ENCODE measurements around the gene UBAP1L. TPM values are rescaled to one million over a fixed set of nuclear protein-coding genes. Genes with fewer than 3 reads are reported as not detected.

Gene UBAP1L
- total RNA-seq, 1 donor from 2014 or later = 10.9 TPM

DNA sequence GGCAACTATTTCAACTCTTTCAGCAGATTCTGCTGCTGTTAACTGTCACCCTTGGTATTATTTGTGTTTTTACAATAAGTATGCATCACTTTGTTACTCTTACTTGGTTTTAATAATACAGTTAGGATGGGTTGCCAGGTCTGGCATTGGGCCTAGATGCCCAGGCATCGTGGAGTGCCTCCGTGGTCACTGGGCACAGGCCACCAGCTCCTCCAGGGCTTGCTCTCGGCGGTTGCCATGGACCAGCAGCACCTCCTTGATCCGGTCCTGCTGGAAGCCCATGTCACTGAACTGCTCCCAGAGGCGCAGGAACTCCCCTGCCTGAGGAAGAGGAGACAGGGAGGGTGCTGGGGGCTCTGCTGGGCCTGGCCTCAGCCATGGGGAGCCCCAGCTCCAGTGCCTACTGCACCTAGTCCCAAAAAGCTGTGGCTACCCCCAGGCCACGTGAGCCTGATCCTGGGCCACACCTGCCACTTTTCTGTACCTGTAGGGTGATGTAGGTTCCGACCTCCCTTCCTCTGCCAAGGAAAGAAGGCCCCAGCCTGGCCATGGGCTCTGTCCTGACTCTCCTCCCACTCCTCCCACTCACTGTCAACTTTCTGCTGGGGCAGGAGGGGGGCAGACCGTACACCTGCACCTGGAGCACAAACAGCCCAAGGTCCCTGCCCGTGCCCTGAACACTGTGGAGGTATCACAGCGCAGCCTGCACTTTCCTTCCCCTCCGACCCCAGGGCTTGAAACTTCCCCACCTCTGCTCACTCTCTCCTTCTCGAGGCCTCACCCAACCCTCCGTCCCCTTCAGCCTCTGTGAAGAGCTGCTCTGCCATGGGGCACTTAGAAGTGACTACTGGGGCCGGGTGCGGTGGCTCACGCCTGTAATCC is 21.8 kb downstream of the UBAP1L start:
- H3K4me3 Mint-ChIP-seq = no peak overlapping the region

GRCh38 chr15:65091946-65092770 is 22.8 kb downstream of the UBAP1L start:
- peaks cover 22% of the 10 kb centered on the region for H3K4me1 Mint-ChIP-seq
- DNase-seq (ENCODE audit: low spot score in 2 of 2, unreplicated experiment in 2 of 2) = no peak
- peak overlapping the region; percentile 67 for H3K27ac Mint-ChIP-seq
- H3K36me3 Mint-ChIP-seq = peaks cover 2% of the 10 kb centered on the region
- H3K9me3 Mint-ChIP-seq = no peaks in the 10 kb centered on the region
- H3K27me3 Mint-ChIP-seq (ENCODE audit: low read depth) = no peaks in the 10 kb centered on the region
- no peak overlapping the region for H3K4me3 Mint-ChIP-seq
- no peak for TF ChIP-seq CTCF (IDR thresholded peaks at IDR 0.05; ENCODE audit: unreplicated experiment)

More for the DNA sequence above, 21.8 kb downstream of the UBAP1L start:
- TF ChIP-seq CTCF (IDR thresholded peaks at IDR 0.05; ENCODE audit: unreplicated experiment) = no peak
- no peak for DNase-seq (ENCODE audit: low spot score in 2 of 2, unreplicated experiment in 2 of 2)
- peaks cover 7% of the 10 kb centered on the region for H3K36me3 Mint-ChIP-seq
- H3K9me3 Mint-ChIP-seq = no peaks in the 10 kb centered on the region
- H3K27me3 Mint-ChIP-seq (ENCODE audit: low read depth) = no peaks in the 10 kb centered on the region
- peaks cover 15% of the 10 kb centered on the region for H3K4me1 Mint-ChIP-seq
- no peak overlapping the region for H3K27ac Mint-ChIP-seq

GRCh38 chr15:65089206-65089824 is 25.7 kb downstream of the UBAP1L start:
- TF ChIP-seq CTCF (IDR thresholded peaks at IDR 0.05; ENCODE audit: unreplicated experiment) = no peak
- H3K36me3 Mint-ChIP-seq = no peaks in the 10 kb centered on the region
- H3K27ac Mint-ChIP-seq = peak overlapping the region; percentile 64
- no peak for DNase-seq (ENCODE audit: low spot score in 2 of 2, unreplicated experiment in 2 of 2)
- no peak overlapping the region for H3K4me3 Mint-ChIP-seq
- peaks cover 36% of the 10 kb centered on the region for H3K4me1 Mint-ChIP-seq
- peaks cover 18% of the 10 kb centered on the region for H3K27me3 Mint-ChIP-seq (ENCODE audit: low read depth)
- no peaks in the 10 kb centered on the region for H3K9me3 Mint-ChIP-seq

DNA sequence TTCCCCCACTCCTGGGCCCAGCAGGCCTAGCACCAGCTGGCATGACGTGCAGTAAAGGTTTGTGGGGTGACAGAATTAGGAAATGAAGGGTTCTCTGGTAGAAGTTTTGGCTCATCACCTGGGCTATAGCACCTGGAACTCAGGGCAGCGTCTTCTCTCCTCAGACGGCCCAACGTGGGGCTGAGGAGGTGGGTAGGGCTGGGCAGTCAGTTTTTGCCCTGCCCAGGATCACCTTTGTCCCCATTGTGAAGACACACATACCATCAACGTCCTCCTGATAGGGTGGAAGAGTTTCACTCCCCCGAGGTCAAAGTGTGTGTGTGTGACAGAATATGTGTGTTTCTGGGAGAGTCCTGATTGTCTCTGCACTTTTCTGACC is 26.4 kb downstream of the UBAP1L start:
- H3K9me3 Mint-ChIP-seq = no peaks in the 10 kb centered on the region
- TF ChIP-seq CTCF (IDR thresholded peaks at IDR 0.05; ENCODE audit: unreplicated experiment) = no peak
- H3K4me1 Mint-ChIP-seq = peaks cover 42% of the 10 kb centered on the region
- no peak for DNase-seq (ENCODE audit: low spot score in 2 of 2, unreplicated experiment in 2 of 2)
- H3K27me3 Mint-ChIP-seq (ENCODE audit: low read depth) = peaks cover 25% of the 10 kb centered on the region
- no peaks in the 10 kb centered on the region for H3K36me3 Mint-ChIP-seq
- no peak overlapping the region for H3K4me3 Mint-ChIP-seq
- no peak overlapping the region for H3K27ac Mint-ChIP-seq

DNA sequence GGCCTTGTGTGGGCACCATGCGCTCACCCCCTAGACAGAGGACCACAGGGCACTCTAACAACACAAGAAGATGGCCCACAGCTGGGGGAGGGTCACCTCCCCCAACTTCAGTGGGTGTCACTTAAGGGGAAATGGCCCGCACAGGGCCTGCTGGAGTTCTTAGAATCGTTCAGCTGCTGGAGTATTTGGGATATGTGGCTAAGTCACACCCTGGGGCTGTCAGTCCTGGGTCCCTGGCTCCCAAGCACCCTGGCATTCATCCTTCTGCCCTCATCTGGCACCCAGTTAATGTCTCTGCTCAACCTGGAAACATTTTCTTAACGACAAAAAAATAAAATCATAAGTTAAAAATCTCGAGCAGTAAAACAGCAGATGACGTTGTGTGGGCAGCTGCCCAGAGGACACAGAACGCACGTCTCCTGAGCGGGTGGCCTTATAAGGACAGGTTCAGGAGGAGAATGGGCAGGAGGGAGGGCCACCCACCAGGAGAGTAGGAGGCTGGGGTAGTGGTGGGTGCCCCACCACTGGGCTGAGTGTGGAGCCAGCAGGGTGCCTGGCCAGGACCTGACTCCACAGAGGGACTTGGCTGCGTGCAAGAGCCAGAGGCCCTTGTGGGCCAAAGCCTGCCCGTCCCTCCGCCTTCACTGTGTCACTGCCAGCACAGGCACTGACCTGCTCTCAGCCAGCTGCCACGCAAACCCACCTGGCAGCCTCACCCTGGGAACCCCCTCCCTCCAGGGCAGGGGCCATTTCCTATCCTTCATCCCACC is 26.9 kb downstream of the UBAP1L start:
- Mint-ChIP-seq H3K27ac (peak overlapping the region; percentile 57), H3K36me3 (no peaks in the 10 kb centered on the region), H3K4me1 (peaks cover 48% of the 10 kb centered on the region), H3K4me3 (no peak overlapping the region), H3K9me3 (no peaks in the 10 kb centered on the region), H3K27me3 (ENCODE audit: low read depth) (peaks cover 25% of the 10 kb centered on the region)
- DNase-seq (ENCODE audit: low spot score in 2 of 2, unreplicated experiment in 2 of 2) = no peak
- TF ChIP-seq CTCF (IDR thresholded peaks at IDR 0.05; ENCODE audit: unreplicated experiment) = no peak
